ENCODE measurements around the gene OLIG2.

DNA sequence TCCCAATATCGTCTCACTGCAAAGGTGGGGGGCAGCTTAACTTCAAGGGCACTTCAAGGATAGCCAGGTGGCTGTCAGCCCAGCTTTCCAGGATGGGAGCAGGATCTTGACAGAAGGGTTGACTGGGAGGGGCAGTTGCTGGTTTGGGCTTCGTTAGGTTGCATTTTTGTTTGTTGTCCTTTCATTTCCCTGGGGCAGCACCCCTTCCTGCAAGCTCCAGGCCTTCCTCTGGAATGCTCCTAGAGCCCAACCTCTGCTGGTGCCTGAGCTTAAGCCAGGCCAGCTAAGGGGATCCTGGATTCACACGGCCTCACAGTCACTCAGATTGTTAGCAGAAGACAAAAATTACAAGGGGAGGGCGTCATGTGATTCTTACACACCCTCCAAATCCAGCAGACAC lies 4.1 kb upstream of the OLIG2 start:
- TF ChIP-seq SP1 (IDR thresholded peaks at IDR 0.05) (no peak), FOXA1 (IDR thresholded peaks at IDR 0.05) (no peak), FOXK2 (IDR thresholded peaks at IDR 0.05) (no peak), L3MBTL2 (conservative IDR thresholded peaks at IDR 0.05) (no peak), TARDBP (IDR thresholded peaks at IDR 0.05) (no peak), SUZ12 (IDR thresholded peaks at IDR 0.05) (no peak), ZNF384 (IDR thresholded peaks at IDR 0.05) (no peak), BHLHE40 (IDR thresholded peaks at IDR 0.05; ENCODE audit: borderline replicate concordance) (no peak), ARNT (IDR thresholded peaks at IDR 0.05) (no peak), FOXM1 (IDR thresholded peaks at IDR 0.05; ENCODE audit: borderline replicate concordance) (no peak), ELF4 (IDR thresholded peaks at IDR 0.05) (no peak), NFRKB (IDR thresholded peaks at IDR 0.05) (no peak), HDGF (IDR thresholded peaks at IDR 0.05; ENCODE audit: borderline replicate concordance) (no peak)

Data from HEK293T (cell line).